GM21786 (cell line): ENCODE measurements around the gene ASPHD2.

Source experiments
- ATAC-seq: cut with Tn5 transposase; IDR thresholded peaks from one replicate; pipeline ENCODE4 v1.9.1; 2021; ENCODE audit not compliant: unreplicated experiment

ASPHD2 gene

DNA sequence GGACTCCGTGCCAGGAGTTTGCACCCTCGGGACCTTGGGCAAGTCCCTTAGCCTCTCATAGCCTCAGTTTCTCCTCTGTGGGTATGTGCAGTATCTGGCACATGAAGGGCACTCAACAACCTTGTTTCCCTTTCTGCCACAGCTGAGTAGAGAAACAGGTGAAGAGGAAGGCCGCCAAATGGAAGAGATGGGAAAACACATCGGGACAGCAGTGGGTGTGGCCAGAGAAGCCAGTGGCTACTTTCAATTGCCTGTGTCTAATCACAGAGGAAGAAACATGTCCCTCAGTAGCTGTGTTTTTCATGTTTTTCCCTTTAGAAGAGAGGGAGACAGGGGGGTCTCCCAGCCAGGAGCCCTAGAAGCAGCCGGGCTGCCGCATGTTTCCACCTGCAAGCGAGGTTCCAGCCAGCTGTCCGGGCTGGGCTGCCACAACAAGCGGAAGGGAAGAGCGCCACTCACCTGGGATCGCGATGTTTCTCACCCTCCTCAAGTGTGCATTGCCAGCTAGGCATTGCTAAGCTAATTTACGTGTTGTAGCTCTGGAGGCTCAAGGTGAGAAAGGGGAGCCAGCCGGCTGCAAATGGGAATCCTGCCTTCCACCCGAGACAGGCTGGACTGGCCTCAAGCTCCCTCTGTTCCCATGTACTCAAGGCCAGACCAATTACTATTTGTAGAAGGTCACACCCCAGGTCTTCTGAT is 16.7 kb downstream of the ASPHD2 start:
- no peak for ATAC-seq

DNA sequence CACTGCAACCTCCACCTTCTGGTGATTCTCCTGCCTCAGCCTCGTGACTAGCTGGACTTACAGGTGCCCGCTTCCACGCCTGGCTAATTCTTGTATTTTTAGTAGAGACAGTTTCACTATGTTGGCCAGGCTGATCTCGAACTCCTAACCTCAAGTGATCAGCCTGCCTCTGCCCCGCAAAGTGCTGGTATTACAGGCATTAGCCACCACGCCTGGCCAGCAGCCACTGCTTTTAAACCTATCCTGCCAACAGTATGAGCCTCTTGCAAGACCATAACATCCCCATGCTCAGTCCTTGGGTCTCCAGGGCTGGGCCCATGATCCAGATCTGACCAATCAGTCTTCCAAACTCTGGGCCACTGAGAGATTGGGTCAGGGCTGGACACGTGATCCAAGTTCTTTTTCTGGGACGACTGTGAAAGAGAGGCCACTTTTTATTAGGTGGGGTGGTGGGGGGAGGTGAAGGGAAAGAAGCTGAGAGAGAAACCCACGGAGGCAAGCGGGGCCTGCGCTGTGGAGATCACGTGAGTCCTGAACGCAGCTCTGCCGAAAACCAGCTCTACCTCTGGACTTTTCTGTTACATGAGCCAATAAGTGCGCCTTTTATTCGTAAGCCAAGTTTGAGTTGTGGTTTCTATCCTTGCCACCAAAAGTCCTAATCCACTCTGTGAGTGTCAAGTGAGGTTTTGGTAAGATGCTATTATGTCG is 17.9 kb downstream of the ASPHD2 start:
- ATAC-seq, result no peak

DNA sequence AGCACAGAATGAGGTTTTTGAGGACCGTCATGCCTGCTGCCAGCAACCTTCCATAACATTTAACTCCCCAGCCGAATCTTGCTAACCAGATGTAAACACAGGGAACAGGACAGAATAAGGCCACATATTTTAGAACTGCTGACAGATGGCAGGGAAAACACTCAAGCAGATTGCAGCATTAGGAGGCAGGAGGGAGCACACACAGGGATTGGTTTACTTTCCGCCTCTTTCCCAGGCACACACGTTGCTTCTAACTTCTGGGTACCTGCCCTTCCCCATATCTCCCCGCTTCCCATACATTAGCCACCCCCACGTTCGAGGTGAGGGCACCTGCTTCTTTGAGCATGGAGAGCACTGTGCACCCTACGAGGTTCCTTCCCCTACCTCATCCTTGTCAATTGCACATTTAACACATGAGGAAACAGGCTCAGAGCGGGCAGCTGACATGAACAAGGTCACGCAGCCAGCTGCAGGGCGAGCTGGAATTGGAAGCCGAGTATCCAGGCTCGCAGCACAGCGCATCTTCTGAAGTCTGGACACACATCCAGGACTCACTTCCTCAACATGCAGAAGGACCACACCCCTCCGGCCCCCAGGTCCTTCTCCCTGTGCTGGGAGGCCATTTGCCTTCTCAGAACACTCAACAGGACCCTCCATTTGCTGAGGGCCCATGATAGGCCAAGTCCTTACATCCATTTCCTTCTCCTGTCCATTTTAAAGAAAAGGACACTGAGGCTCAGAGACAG is 18.7 kb downstream of the ASPHD2 start:
- no peak for ATAC-seq

DNA sequence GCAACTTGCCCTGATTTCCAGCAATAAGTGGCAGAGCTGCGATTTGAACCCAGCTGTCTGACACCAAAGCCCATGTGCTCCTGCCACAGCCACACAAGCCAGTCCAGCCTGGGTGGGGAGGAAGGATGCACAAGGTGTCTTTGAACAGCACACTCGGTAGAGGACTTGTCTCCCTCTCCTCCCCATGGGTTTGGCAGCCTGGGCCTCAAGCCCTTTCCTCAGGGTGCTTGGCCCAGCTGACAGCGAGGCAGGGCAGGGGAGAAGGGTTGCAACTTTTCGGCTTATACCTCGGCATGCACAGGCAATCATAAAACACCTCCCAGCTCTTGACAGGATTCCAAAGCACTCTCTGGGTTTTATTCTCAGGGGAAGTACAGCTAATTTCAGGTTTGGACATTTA is 19.3 kb downstream of the ASPHD2 start:
- ATAC-seq, result no peak

DNA sequence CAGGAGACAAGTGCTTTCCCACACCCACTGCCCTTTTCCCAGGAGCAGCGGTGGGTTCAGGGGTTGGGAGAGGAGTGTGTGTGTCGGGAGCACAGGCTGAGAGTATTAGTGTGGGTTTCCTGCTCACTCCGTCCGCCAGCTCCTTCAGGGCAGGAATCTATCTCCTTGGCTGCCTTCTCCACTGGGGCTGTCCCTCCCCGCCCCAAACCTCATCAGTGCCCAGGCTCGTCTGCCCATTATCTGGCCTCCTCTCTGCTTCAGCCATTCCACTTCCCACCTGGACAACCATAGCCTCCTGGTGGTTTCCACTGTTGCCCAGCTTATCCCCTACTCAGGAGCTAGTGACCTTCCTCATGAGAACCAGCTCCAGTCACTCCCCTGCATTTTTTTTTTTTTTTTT is 19.9 kb downstream of the ASPHD2 start:
- no peak for ATAC-seq

DNA sequence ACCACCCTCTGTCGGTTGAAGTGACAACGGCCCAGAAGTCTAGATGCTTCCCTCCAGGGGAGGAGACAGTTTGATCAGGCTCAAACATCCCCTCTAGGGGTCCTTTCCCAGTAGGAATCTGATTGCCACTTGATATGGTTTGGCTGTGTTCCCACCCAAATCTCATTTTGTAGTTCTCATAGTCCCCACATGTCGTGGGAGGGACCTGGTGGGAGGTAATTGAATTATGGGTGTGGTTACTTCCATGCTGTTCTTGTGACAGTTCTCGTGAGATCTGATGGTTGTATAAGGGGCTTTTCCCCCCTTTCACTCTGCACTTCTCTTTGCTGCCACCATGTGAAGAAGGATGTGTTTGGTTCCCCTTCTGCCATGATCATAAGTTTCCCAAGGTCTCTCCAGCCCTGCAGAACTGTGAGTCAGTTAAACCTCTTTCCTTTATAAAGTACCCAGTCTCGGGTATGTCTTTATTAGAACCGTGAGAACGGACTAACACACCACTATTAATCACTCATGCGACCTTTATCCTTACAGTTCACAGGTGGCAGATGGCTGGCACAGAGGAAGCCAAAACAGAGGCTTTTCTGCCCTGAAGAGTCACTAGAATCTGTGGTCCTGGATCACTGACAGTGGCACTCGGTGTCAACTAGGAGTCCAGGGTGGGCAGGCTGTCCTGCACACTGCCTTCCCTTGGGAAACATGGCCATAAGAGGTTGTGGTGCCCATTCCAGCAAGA is 21.6 kb downstream of the ASPHD2 start:
- ATAC-seq, result no peak

DNA sequence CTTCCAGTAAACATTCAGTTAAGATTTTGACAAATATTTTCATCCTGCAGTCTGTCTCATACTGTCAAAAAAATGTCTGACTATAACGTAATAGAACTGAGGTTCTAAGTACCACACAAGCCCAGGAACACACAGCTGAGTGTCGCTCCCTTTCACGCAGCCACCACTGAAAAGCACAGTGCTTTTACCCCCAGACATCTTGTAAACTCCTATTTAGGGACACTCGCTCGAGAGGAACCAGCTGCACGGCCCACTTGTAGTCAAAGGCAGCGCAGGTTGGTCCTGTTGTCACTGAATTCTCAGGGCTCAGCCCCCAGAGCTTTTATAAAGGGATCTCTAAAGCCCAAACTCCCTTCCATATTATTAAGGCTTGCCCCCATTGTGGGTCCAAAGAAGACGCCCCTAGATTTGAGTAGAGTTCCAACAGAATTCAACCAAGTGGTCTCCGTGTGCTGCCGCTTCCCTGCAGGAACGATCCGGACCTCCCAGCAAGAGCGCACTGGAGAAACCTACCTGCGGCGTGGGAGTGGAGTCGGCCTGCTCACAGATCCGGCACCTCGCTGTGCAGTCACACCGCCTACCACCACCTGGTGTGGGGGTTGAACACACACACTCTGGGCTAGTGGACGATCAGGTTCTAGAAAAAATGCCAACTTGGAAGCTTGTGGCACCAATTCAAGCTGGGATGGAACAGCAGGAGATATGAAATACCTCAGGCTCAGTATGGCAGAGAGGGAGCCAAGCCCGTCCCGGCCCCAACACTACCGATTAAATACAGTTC is 23.4 kb downstream of the ASPHD2 start:
- no peak for ATAC-seq

DNA sequence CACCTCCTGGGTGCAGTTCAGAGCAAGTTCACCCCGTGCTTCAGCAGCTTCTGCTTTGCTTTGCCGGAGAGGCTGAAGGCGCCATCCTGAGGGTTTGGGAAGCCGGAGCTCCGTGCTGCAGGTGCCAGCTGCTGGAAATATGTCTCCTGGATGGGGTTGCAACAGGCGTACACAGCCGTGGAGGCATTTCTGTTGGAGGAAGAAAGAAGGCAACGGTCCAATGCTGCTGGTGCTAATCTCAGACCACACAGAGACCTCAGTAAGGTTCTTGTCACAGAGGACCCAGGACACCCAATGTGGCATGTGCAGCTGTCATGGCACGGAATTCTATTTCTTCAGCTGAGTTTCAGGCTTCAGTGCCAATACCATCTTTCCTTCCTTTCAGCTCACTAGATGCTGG is 24.2 kb downstream of the ASPHD2 start:
- ATAC-seq, result no peak

DNA sequence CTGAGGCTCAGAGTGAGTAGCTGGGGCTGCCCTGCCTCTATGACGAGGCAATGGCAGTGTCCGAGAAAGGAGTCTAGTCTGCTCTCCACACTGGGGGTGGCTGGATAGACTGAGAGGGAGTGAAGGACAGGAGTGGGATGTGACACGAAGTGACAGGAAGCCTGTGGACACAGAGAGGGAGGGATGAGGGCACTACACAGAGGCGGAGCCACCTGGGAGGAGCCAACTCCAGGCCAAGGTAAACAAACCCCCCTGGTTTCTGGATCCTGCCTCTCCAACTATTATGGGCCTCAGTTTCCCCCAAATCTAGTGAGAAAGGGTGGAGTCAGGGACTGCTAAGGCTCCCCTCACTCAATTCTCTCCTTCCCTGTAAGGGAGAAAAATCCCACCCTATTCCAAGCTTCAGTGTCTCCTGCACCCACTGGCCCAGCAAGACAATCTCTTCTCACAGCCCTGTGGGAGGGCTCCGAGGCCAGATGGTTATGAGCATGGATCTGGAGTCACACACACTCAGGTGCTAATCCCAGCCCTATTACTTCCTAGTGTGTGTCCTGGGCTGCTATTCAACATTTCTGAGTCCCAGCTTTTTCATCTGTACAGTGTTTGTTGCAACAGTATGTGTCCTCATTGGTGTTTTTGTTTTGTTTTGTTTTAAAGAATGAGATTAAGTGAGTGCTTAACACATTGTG is 24.9 kb downstream of the ASPHD2 start:
- ATAC-seq, result no peak

DNA sequence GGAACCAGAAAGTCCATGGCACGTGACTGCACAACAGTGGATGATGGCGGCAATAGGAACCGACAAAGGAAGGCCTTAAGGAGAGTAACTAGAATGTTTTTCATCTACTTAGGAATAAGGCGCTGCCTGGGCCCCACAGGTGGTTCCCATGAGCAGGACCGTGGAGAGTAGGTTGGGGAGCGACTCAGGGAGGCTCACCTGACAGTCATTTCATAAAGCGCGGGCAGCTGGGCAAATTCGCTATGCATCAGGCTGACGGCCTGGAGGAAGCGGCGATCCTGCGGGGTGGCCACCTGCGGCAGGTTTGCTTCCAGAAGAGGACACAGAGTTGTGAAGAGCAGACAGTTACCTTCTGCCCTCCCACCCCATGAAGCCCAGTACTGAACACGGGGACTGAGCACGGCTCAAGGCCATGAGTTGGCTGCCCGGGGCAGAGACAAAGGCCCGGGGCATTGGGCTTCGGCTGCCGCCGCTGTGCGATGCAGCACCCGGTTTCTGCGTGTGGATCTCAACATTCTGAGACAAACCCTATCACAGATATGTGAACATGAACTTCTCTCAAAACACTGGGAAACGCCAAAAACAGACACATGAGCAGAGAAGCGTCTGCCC is 28.7 kb downstream of the ASPHD2 start:
- ATAC-seq, result no peak

DNA sequence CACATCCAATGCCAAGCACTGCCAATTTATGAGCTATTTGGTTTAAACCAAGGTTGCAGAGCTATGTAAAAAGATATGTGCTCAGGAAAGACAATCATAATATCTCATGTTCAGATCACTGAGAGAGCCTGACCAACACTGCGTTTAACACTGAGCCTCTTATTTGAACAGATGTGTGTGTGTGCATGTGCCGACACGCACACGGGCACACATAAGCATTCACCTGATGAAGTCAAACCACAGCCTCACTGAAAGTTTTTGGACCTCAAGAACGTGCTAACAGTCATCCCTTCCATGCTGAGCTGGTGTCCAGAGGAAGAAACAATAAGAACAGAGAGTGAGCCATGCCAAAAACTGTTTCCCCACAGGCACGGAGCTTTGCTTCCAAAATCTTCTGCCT is 31.1 kb downstream of the ASPHD2 start:
- no peak for ATAC-seq

DNA sequence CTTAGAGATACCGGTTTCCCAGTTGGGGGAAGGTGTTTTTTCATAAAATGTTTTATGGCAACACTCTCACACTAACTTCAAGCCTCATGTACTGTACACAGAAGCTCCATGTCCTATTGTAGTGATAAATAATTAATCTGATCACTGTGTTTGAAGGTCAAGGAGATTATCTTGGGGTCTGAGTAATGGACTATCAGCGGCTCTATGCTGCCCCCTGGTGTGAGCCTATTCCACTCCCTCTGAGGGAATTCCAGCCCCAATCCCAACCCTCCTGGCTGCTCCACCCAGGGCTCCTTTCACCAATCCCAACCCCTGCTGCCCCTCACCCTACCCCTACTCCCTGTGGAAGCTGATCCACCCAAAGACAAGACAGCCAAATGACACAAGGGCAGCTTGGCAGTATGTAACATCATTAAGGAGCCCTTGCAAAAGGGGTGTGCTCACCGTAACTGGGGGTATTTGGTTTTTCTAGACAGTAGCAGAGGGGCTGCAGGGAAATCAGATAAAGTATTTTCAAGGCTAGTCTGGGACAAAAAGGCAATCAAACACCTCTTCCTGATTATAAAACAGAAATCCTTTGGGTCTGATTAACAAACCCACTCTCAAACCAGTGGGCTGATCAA is 32.2 kb downstream of the ASPHD2 start:
- no peak for ATAC-seq

DNA sequence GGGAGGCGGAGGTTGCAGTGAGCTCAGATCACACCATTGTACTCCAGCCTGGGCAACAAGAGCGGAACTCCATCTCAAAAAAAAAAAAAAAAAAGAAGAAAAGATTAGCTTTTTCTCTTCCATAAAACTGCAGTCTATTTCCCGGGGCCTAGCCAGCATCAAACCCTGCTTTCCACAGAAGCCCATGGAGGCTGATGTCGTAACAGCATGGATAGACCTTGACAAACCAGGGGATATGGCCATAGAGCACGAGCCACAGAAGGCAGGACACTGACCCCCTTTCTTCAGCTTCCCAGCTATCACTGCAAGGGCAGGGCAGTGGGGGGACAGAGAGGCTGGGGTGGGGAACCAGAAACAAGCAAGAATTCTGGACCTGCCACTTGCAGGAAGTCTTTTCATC is 33.0 kb downstream of the ASPHD2 start:
- no peak for ATAC-seq

DNA sequence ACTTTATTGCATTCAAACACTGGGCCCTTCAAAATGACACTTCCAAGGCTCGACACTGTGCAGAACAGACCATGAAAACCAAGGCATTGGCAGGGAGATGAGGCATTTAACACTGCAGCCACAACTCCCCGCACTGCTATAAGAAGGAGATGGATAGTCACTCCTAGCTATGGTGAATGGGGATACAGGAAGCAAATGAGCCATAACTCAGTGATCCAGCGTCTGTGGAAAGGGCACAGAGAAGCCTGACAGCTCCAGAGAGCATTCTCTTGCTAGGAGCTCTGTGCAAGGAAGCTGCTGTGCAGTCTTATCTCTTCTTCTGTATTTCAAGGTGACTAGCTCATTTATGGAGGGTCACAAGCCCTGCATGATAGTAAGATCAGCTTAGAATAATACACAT is 33.6 kb downstream of the ASPHD2 start:
- no peak for ATAC-seq

DNA sequence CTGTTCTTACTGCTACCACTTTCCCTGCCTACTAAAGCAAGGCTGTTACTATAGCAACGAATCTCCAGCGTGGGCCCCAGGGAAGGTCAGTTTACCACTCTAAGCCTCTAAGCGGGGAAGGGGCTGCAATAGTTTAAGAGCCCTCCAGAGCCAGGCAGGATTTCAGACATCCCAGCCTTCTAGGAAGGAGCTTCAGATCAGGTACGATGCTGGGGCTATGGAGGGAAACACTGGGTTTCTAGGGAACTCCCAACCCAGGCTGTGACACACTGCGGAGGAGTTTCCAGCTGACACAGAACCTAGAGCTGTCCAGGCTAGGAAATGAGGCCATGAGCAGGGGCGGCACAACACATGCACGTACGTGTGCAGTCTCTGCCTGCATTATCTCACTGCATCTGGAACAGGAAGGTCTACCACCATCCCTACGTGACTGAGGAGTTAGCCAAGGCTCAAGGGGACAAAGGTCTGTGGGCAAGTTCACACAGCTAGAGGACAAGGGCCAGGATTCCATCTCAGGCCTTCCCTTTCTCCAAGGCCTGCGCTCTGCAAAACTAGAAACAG is 34.1 kb downstream of the ASPHD2 start:
- ATAC-seq, result no peak

DNA sequence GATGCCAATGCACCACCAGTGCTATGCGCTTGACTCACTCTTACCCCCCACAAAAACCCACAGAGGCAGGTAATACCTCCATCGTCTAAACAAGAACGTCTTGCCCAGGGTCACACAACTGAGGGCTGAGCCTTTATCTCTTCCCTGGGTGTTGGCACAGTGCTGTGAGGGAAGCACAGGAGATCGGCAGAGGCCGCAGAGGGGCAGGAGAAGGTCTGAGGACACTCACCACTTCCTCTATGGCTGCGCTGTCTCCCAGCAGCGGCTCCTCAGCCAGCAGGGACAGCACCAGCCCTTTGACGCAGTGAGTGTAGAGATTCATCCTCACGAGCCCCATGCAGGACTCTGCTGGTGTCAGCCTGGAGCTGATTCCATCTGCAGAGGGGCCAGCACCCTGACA is 34.6 kb downstream of the ASPHD2 start:
- no peak for ATAC-seq

DNA sequence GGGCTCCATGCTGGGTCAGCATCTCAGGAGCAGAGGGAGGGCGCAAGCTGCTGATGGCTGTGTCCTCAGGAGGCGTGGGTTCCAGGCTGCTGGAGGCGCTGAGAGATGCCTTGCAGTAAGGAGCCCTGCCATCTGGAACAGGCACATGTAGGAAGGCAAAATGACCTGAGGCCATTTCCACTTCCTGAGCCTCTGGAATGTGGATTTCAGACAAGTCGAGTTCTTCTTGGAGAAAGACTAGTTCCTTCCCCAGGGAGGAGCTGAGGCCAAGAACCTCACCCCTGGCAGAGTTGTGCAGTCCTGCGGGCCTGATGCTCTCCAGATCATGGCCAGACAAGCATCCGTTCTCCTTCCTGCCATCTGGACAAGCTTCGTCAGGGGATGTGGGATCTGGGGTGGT is 35.3 kb downstream of the ASPHD2 start:
- no peak for ATAC-seq

DNA sequence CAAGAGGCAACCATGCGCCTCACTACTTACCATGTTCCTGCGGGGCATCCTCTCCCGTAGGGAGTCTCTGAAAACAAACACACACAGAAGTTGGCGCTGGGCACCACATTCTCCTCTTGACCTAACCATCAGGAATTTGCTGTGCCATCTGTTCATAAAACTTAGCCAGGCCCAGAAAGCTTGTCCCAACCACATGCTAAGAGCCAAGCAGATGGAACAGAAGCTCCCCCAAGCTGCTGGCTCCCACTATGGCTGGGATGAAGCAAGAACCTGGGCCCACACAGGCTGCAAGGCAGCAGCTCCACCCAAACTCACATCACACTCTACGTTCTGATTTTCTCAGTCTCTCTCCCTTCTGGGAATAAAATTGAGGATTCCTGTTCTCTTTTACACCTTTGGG is 37.1 kb downstream of the ASPHD2 start:
- ATAC-seq, result no peak

DNA sequence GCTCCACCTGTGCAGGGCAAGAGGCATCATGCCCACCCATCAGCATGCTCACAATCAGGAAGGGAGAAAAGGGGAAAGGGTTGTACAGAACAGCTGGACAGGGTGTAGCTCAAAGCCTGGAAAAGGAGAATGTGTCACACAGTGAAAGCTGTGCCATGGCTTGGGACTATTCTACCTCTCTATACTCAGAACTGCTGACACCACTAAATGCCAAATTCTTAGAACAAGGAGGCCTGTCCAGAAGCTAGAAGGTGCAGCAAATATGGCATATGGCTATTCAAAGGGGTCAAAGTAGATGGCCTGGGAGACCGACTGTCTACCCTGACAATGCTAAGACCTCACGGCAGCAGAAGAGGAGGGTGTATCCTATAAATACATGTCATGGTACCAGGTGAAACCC is 41.7 kb downstream of the ASPHD2 start:
- ATAC-seq, result no peak
